ENCODE data around the gene SLC15A3. TPM values are rescaled to one million over a fixed set of nuclear protein-coding genes. Genes with fewer than 3 reads are reported as not detected.

SLC15A3 gene
- total RNA-seq, 1 donor from 2014 or later, result 9.0 TPM

- DNase-seq, result no peak
Observed at GRCh38 chr11:60944490-60945294, 7.3 kb downstream of the SLC15A3 start.

- no peak for DNase-seq
Observed at GRCh38 chr11:60942970-60943565, 8.9 kb downstream of the SLC15A3 start.

- no peak for DNase-seq
Observed at GRCh38 chr11:60942219-60942618, 9.8 kb downstream of the SLC15A3 start.

- DNase-seq, result no peak
Observed at GRCh38 chr11:60941371-60942119, 10.4 kb downstream of the SLC15A3 start.

- no peak for DNase-seq
Observed at GRCh38 chr11:60939855-60940254, 12.1 kb downstream of the SLC15A3 start.

- no peak for DNase-seq
Observed at GRCh38 chr11:60939301-60939700, 12.7 kb downstream of the SLC15A3 start.

- DNase-seq, result no peak
Observed at GRCh38 chr11:60938500-60938899, 13.5 kb downstream of the SLC15A3 start.

- DNase-seq, result no peak
Observed at GRCh38 chr11:60937811-60938210, 14.2 kb downstream of the SLC15A3 start.

- peak; percentile 82 for DNase-seq
Observed at GRCh38 chr11:60937144-60937527, 14.8 kb downstream of the SLC15A3 start.

- no peak for DNase-seq
Observed at GRCh38 chr11:60936467-60937143, 15.4 kb downstream of the SLC15A3 start.

GRCh38 chr11:60935676-60936442 is 16.1 kb downstream of the SLC15A3 start:
- no peak for DNase-seq

GRCh38 chr11:60934790-60935605 is 17.0 kb downstream of the SLC15A3 start:
- no peak for DNase-seq

- no peak for DNase-seq
Observed at GRCh38 chr11:60934124-60934789, 17.7 kb downstream of the SLC15A3 start.

- DNase-seq, result no peak
Observed at GRCh38 chr11:60933416-60934123, 18.4 kb downstream of the SLC15A3 start.

GRCh38 chr11:60932605-60933356 is 19.2 kb downstream of the SLC15A3 start:
- no peak for DNase-seq

GRCh38 chr11:60931917-60932316 is 20.1 kb downstream of the SLC15A3 start:
- DNase-seq, result no peak

GRCh38 chr11:60930394-60930793 is 21.6 kb downstream of the SLC15A3 start:
- no peak for DNase-seq

- DNase-seq, result no peak
Observed at GRCh38 chr11:60929764-60930163, 22.2 kb downstream of the SLC15A3 start.

GRCh38 chr11:60928563-60929001 is 23.4 kb downstream of the SLC15A3 start:
- no peak for DNase-seq
